CD14-positive monocyte (primary cell): ENCODE measurements around the gene BCL10. TPM values are rescaled to one million over a fixed set of nuclear protein-coding genes. Genes with fewer than 3 reads are reported as not detected.

Source experiments
- DNase-seq, 3 donors: peaks; one replicate each; pipeline ENCODE4 v3.0.0-alpha.2; 2011 to 2022
- H2AFZ ChIP-seq: 2 replicates; pipeline ENCODE4 v1.6.0; 2012; ENCODE audit warnings: mild to moderate bottlenecking, low read depth, low read length, inconsistent platforms; ENCODE audit not compliant: insufficient read depth, poor library complexity, severe bottlenecking
- H3K27ac ChIP-seq, 2 donors: 1 replicate in 1 of 2; 2 replicates in 1 of 2; pipeline ENCODE4 v1.5.1; 2012 to 2013; ENCODE audit warnings: low read length in 2 of 2, control low read depth in 1 of 2, inconsistent platforms in 1 of 2, low read depth in 1 of 2, mild to moderate bottlenecking in 1 of 2
- H3K27me3 ChIP-seq, 2 donors: one replicate each; pipeline versions ENCODE4 v1.6.0 to v1.6.1; 2011 to 2013; ENCODE audit warnings: low read length in 2 of 2; ENCODE audit not compliant: control insufficient read depth in 2 of 2, insufficient read depth in 2 of 2
- H3K36me3 ChIP-seq, 2 donors: replicated peaks in 1 of 2; 1 replicate in 1 of 2; 2 replicates in 1 of 2; pipeline versions ENCODE4 v1.5.1 to v1.6.1; 2012 to 2013; ENCODE audit warnings: low read length in 2 of 2, control low read depth in 1 of 2, inconsistent platforms in 1 of 2, mild to moderate bottlenecking in 1 of 2; ENCODE audit not compliant: insufficient read depth in 2 of 2, control insufficient read depth in 1 of 2
- H3K4me1 ChIP-seq, 2 donors: 1 replicate in 1 of 2; 2 replicates in 1 of 2; pipeline versions ENCODE4 v1.5.1 to v1.6.1; 2012 to 2013; ENCODE audit warnings: low read length in 2 of 2, control low read depth in 1 of 2, inconsistent platforms in 1 of 2, mild to moderate bottlenecking in 1 of 2, moderate library complexity in 1 of 2; ENCODE audit not compliant: insufficient read depth in 2 of 2, control insufficient read depth in 1 of 2
- H3K4me2 ChIP-seq: replicated peaks from 2 replicates; pipeline ENCODE3; 2012; ENCODE audit warnings: low read length, moderate library complexity, mild to moderate bottlenecking; ENCODE audit not compliant: poor library complexity, severe bottlenecking; ENCODE audit errors: extremely low read depth
- H3K4me3 ChIP-seq, 3 experiments: fragments of 200-600 bp in 1 of 3; sonication (generic) in 1 of 3; replicated peaks in 1 of 3; 1 replicate in 2 of 3; 2 replicates in 1 of 3; pipeline ENCODE4 v1.5.1; 2011 to 2013; ENCODE audit warnings: low read length in 3 of 3, mild to moderate bottlenecking in 3 of 3, control low read depth in 2 of 3, low read depth in 2 of 3, inconsistent platforms in 1 of 3, moderate library complexity in 1 of 3
- H3K79me2 ChIP-seq: 2 replicates; pipeline ENCODE4 v1.6.0; 2012; ENCODE audit warnings: mild to moderate bottlenecking, control low read depth, inconsistent platforms, low read length, moderate library complexity; ENCODE audit not compliant: insufficient read depth
- H3K9ac ChIP-seq: 2 replicates; pipeline ENCODE4 v1.6.0; 2017; ENCODE audit warnings: low read length, mild to moderate bottlenecking; ENCODE audit not compliant: insufficient read depth, poor library complexity, severe bottlenecking
- H3K9me3 ChIP-seq, 2 donors: replicated peaks in 1 of 2; 1 replicate in 1 of 2; 2 replicates in 1 of 2; pipeline versions ENCODE4 v1.5.1 to v1.6.1; 2012 to 2013; ENCODE audit warnings: low read length in 2 of 2, control low read depth in 1 of 2; ENCODE audit not compliant: control insufficient read depth in 1 of 2, insufficient read depth in 1 of 2
- H4K20me1 ChIP-seq: 2 replicates; pipeline ENCODE4 v1.6.0; 2012; ENCODE audit warnings: mild to moderate bottlenecking, low read length, control low read depth, moderate library complexity; ENCODE audit not compliant: insufficient read depth
- H3K27ac Mint-ChIP-seq, 7 donors: one replicate each; pipeline ENCODE4 v1.8.0; 2020; ENCODE audit warnings: mild to moderate bottlenecking in 7 of 7, mixed read lengths in 7 of 7, moderate library complexity in 6 of 7, inconsistent platforms in 2 of 7
- H3K27me3 Mint-ChIP-seq, 3 donors: one replicate each; pipeline ENCODE4 v1.8.0; 2021 to 2022; ENCODE audit warnings: low read depth in 3 of 3, mild to moderate bottlenecking in 3 of 3, mixed read lengths in 3 of 3, moderate library complexity in 3 of 3, inconsistent platforms in 1 of 3
- H3K36me3 Mint-ChIP-seq, 2 donors: one replicate each; pipeline ENCODE4 v1.8.0; 2020; ENCODE audit warnings: mixed read lengths in 2 of 2, inconsistent platforms in 1 of 2, mild to moderate bottlenecking in 1 of 2
- H3K4me1 Mint-ChIP-seq: one replicate; pipeline ENCODE4 v1.8.0; 2020; ENCODE audit warnings: mild to moderate bottlenecking, mixed read lengths
- H3K4me3 Mint-ChIP-seq, 2 donors: one replicate each; pipeline ENCODE4 v1.8.0; 2020; ENCODE audit warnings: mild to moderate bottlenecking in 2 of 2, mixed read lengths in 2 of 2, moderate library complexity in 1 of 2
- H3K9me3 Mint-ChIP-seq, 7 donors: one replicate each; pipeline ENCODE4 v1.8.0; 2020 to 2022; ENCODE audit warnings: mixed read lengths in 7 of 7, mild to moderate bottlenecking in 6 of 7, moderate library complexity in 6 of 7, inconsistent platforms in 2 of 7
- WGBS: methylation state at CpG from one replicate; pipeline ENCODE4 v1.1.5; 2013; ENCODE audit warnings: missing lambda C conversion rate; ENCODE audit not compliant: insufficient coverage; 5-methylcytosine and 5-hydroxymethylcytosine counted together
- intact Hi-C, 2 donors: fragments of 100-400 bp; cut with micrococcal nuclease; formaldehyde crosslinking; loops; one replicate each; pipeline versions ENCODE4 v1.15.0 to v1.15.1; 2023
- polyA plus RNA-seq, 3 donors: library from polyadenylated mRNA; depleted of rRNA in 1 of 3; unstranded in 2 of 3; stranded (reverse) in 1 of 3; fragments of 300-500 nt in 2 of 3; fragments of >200 nt in 1 of 3; fragmentation: Illumina TruSeq in 2 of 3; gene quantifications; 1 replicate in 2 of 3; 2 replicates in 1 of 3; pipeline ENCODE4 v1.2.3, GENCODE V29; 2012 to 2021
- TF ChIP-seq, protein P1 (sequence below): fragments of 200-600 bp; IDR thresholded peaks from one replicate; pipeline ENCODE4 v1.8.0; 2022; ENCODE audit warnings: antibody characterized with exemption, mild to moderate bottlenecking

BCL10 gene
- polyA plus RNA-seq, 3 donors, result 22.7 to 27.9 (median 26.9) TPM

DNA sequence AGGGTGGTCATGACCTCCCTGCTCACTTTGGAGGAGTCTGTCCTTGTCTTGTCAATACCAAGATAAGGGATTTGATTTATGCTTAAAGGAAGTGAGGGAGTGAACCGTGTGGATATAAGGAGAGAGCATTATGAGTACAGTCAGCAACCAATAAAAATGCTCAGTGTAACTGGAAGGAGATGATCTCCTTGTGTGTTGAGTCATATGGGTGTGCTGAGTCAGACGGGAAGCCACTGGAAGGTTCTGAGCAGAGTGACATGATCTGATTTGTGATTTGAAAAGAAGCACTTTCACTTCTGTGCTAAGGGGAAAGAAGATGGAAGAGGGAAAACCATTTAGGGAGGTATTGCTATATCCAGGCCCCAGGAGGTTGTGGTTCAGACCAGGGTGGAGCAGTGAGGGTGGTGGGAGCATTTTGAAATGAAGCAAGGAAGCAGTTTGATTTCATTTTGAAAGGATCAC is 2.5 kb upstream of the BCL10 start:
- H3K27ac Mint-ChIP-seq, result peak overlapping the region; percentile 96 to 99 (median 98)

DNA sequence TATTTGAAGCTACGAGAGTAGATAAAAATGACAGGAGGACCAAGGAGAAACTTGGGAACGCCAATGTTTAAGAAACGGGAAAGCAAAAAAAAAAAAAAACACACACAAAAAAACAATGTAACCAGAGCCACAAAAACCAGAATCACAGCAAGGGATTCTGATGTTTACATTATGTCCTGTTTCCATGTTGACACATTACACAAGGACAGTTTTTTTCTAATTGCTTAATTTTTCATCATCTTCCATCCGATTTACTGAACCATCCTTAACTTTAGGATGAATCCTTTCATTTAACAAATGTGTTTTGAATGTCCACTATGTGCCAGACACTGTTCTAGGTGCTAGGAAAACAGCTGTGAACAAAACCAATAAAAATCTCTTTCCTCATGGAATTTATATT is 1.4 kb upstream of the BCL10 start:
- H3K9me3 Mint-ChIP-seq, result peaks cover 0 to 2% (median 0%) of the 10 kb centered on the region in 7 donors

More for the DNA sequence above, 2.5 kb upstream of the BCL10 start:
- peak overlapping the region; percentile 65 to 81 for H3K4me3 Mint-ChIP-seq
- intact Hi-C loops, result loop anchor here in 1 of 2 donors (10.0 kb wide), 1 partner anchor 704 kb away; the partner anchor contains the start of gene CTBS
- H3K4me1 Mint-ChIP-seq, result peaks cover 45% of the 10 kb centered on the region
- DNase-seq, result peak; percentile 84 to 96 (median 91)
- peaks cover 4 to 7% of the 10 kb centered on the region in 2 donors for H3K36me3 Mint-ChIP-seq
- Histone ChIP-seq H4K20me1 (peaks cover 16% of the 10 kb centered on the region), H3K4me1 (peaks cover 44 to 51% of the 10 kb centered on the region in 2 donors), H3K36me3 (peaks cover 0 to 1% of the 10 kb centered on the region in 2 donors), H2AFZ (peak overlapping the region; percentile 78), H3K27ac (peak overlapping the region; percentile 88 to 91), H3K9ac (peak overlapping the region; percentile 45), H3K27me3 (no peaks in the 10 kb centered on the region), H3K4me3 (peak overlapping the region; percentile 22 to 66 (median 27)), H3K79me2 (peaks cover 24% of the 10 kb centered on the region), H3K9me3 (no peaks in the 10 kb centered on the region), H3K4me2 (peak overlapping the region; percentile 68)
- peaks cover 0 to 2% (median 0%) of the 10 kb centered on the region in 7 donors for H3K9me3 Mint-ChIP-seq
- H3K27me3 Mint-ChIP-seq, result peaks cover 1 to 7% (median 7%) of the 10 kb centered on the region in 3 donors
- TF ChIP-seq, protein P1, sequence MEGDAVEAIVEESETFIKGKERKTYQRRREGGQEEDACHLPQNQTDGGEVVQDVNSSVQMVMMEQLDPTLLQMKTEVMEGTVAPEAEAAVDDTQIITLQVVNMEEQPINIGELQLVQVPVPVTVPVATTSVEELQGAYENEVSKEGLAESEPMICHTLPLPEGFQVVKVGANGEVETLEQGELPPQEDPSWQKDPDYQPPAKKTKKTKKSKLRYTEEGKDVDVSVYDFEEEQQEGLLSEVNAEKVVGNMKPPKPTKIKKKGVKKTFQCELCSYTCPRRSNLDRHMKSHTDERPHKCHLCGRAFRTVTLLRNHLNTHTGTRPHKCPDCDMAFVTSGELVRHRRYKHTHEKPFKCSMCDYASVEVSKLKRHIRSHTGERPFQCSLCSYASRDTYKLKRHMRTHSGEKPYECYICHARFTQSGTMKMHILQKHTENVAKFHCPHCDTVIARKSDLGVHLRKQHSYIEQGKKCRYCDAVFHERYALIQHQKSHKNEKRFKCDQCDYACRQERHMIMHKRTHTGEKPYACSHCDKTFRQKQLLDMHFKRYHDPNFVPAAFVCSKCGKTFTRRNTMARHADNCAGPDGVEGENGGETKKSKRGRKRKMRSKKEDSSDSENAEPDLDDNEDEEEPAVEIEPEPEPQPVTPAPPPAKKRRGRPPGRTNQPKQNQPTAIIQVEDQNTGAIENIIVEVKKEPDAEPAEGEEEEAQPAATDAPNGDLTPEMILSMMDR, result no peak
- WGBS, result 7% methylated on average over 2 of the region's 2 CpGs

More for the DNA sequence above, 1.4 kb upstream of the BCL10 start:
- no CpG with 5 or more reads among the region's 4 CpGs for WGBS
- Histone ChIP-seq H3K79me2 (peaks cover 35% of the 10 kb centered on the region), H3K27me3 (no peaks in the 10 kb centered on the region), H3K4me2 (no peak overlapping the region), H4K20me1 (peaks cover 27% of the 10 kb centered on the region), H2AFZ (no peak overlapping the region), H3K9ac (no peak overlapping the region), H3K4me1 (peaks cover 44 to 60% of the 10 kb centered on the region in 2 donors), H3K27ac (peak overlapping the region in 1 of 2 donors; percentile 95), H3K9me3 (no peaks in the 10 kb centered on the region), H3K4me3 (no peak overlapping the region), H3K36me3 (peaks cover 0 to 12% of the 10 kb centered on the region in 2 donors)
- Mint-ChIP-seq H3K27me3 (peaks cover 1 to 7% (median 7%) of the 10 kb centered on the region in 3 donors), H3K27ac (peak overlapping the region; percentile 96 to 99 (median 98)), H3K36me3 (peaks cover 15% of the 10 kb centered on the region in 2 donors), H3K4me1 (peaks cover 56% of the 10 kb centered on the region), H3K4me3 (no peak overlapping the region)
- TF ChIP-seq, protein P1, result no peak
- DNase-seq, result peak in 2 of 3 donors; percentile 32 to 39
- intact Hi-C loops, result loop anchor here in 1 of 2 donors (10.0 kb wide), 1 partner anchor 703 kb away; the partner anchor contains the start of gene CTBS
